ENCODE measurements around the gene RHBDF1.

GRCh38 chr16:64914-65255 is 7.5 kb downstream of the RHBDF1 start:
- no peak for TF ChIP-seq CTCF (IDR thresholded peaks at IDR 0.05; ENCODE audit: poor library complexity)
- no peak for TF ChIP-seq EZH2 (IDR thresholded peaks at IDR 0.05; ENCODE audit: borderline replicate concordance)
- no peak for TF ChIP-seq EZH2phosphoT487 (IDR thresholded peaks at IDR 0.05; ENCODE audit: low read depth, severe bottlenecking, unreplicated experiment)

Measured in hepatocyte (in vitro differentiated cells).